ENCODE measurements around the gene GPR31.

GPR31 gene

DNA sequence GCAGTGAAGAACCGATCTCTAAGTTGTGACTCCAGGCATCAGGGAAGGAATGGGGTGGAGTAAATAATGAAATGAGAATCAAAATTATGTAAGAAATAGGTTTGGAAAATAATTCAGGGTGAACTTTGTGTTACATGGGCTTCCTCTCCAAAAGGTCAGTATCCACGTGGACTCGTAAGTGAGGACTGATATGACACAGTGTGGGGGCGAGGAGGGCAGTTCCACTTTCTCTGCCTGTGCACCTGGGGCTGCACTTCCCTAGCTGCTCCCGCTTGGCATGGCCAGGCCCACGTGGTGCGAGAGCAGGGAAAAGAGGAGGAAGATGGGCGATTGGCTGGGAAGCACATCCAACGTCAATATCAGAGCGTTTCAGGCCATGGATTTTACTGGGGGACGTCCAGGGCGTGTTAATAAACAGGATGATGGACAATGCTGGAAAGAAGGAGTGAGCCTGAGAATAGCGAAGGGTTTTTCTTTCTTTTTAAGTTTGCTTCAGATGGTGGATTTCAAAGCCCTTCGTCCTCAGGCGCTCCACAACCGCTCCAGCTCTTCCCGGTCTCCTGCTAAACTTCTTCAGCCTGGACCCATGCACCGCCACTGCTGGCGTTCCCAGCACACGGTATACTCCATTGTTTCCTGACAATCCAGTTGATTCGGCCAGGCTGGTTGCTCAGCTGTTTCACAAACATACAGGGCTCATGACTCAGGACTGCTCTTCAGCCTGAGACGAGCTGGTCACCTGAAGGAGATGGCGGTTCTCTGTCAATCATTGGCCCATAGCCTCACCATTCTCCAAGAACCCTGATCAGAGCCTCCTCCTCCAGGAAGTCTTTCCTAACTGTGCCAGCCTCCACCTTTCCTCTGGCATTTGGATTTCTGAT is 23.1 kb downstream of the GPR31 start:
- H3K27me3 ChIP-seq (ENCODE audit: insufficient read depth, low read length), result no peaks in the 10 kb centered on the region
- H3K9me3 ChIP-seq (ENCODE audit: low read length), result no peaks in the 10 kb centered on the region
- no peaks in the 10 kb centered on the region for H3F3A ChIP-seq (ENCODE audit: insufficient read depth, low read length)
- no peak overlapping the region for H3K4me2 ChIP-seq (ENCODE audit: low read length)
- peaks cover 17% of the 10 kb centered on the region for H3K4me1 ChIP-seq (ENCODE audit: insufficient read depth, low read length, severe bottlenecking)
- H3K79me2 ChIP-seq (ENCODE audit: insufficient read depth, low read length), result no peaks in the 10 kb centered on the region
- no peaks in the 10 kb centered on the region for H3K9me2 ChIP-seq (ENCODE audit: low read depth, low read length)
- no peak overlapping the region for H3K9ac ChIP-seq (ENCODE audit: low read length)
- no peaks in the 10 kb centered on the region for H4K20me1 ChIP-seq (ENCODE audit: insufficient read depth, low read length)
- no peak overlapping the region for H3K4me3 ChIP-seq (ENCODE audit: low read depth, low read length, poor library complexity, severe bottlenecking)
- no peak for TF ChIP-seq EZH2 (IDR thresholded peaks at IDR 0.05; ENCODE audit: borderline replicate concordance, low read length)
- TF ChIP-seq, protein P1, sequence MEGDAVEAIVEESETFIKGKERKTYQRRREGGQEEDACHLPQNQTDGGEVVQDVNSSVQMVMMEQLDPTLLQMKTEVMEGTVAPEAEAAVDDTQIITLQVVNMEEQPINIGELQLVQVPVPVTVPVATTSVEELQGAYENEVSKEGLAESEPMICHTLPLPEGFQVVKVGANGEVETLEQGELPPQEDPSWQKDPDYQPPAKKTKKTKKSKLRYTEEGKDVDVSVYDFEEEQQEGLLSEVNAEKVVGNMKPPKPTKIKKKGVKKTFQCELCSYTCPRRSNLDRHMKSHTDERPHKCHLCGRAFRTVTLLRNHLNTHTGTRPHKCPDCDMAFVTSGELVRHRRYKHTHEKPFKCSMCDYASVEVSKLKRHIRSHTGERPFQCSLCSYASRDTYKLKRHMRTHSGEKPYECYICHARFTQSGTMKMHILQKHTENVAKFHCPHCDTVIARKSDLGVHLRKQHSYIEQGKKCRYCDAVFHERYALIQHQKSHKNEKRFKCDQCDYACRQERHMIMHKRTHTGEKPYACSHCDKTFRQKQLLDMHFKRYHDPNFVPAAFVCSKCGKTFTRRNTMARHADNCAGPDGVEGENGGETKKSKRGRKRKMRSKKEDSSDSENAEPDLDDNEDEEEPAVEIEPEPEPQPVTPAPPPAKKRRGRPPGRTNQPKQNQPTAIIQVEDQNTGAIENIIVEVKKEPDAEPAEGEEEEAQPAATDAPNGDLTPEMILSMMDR (IDR thresholded peaks at IDR 0.05; ENCODE audit: low read length), result no peak
- H3K27ac ChIP-seq (ENCODE audit: low read depth, low read length, poor library complexity, severe bottlenecking), result no peak overlapping the region
- H2AFZ ChIP-seq (ENCODE audit: low read length), result no peak overlapping the region
- H3K36me3 ChIP-seq (ENCODE audit: insufficient read depth, low read length), result no peaks in the 10 kb centered on the region

DNA sequence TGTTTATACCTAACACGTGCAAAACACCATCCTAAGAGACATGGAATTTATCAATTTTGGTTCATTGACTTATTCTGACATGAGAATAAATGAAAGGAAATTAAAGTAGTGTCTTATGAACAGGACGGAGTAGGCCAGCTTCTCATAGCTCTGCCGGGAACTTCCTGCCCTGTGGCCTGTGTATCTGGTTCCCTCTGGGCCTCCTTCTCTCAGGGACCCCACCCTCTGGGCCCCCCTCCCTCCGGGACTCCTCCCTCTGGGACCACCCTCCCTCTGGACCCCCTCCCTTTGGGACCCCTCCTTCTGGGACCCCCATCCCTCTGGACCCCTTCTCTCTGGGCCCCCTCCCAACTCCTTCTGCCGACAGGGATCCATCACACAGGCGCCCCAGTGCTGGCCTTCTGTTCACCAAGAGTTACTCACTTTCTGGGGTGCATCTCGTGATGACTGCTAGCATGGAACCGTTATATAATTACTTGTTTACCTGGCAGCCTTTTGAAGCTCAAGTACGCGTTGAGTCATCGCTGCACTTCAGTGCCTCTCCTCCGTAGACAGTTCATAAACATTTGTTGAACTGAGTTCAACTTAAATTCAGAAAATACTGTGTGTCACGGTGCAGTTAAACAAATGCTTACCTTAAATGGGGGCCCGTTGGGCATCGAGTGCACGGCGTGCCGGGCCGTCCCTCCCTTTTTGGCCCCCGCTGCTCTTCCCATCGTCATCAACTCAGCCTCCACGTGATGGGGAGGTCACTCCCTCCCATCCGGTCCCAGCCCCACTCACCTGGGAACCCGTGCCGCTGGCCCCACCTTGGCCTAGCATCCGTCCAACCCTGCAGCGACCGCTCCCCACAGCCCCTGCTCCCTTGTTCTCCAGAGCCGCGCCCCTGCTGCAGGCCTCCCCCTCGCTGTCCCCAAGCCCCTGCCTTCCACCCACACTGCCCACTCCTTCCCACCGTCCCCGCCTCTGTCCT is 26.8 kb downstream of the GPR31 start:
- H3K4me1 ChIP-seq (ENCODE audit: insufficient read depth, low read length, severe bottlenecking), result peaks cover 17% of the 10 kb centered on the region
- H3K9me3 ChIP-seq (ENCODE audit: low read length), result no peaks in the 10 kb centered on the region
- no peak overlapping the region for H2AFZ ChIP-seq (ENCODE audit: low read length)
- H3K9me2 ChIP-seq (ENCODE audit: low read depth, low read length), result no peaks in the 10 kb centered on the region
- H3K9ac ChIP-seq (ENCODE audit: low read length), result no peak overlapping the region
- H3K4me3 ChIP-seq (ENCODE audit: low read depth, low read length, poor library complexity, severe bottlenecking), result no peak overlapping the region
- H3K79me2 ChIP-seq (ENCODE audit: insufficient read depth, low read length), result no peaks in the 10 kb centered on the region
- TF ChIP-seq EZH2 (IDR thresholded peaks at IDR 0.05; ENCODE audit: borderline replicate concordance, low read length), result no peak
- TF ChIP-seq, protein P1 (IDR thresholded peaks at IDR 0.05; ENCODE audit: low read length), result no peak
- H3K4me2 ChIP-seq (ENCODE audit: low read length), result no peak overlapping the region
- H3K36me3 ChIP-seq (ENCODE audit: insufficient read depth, low read length), result no peaks in the 10 kb centered on the region
- no peaks in the 10 kb centered on the region for H3F3A ChIP-seq (ENCODE audit: insufficient read depth, low read length)
- H4K20me1 ChIP-seq (ENCODE audit: insufficient read depth, low read length), result no peaks in the 10 kb centered on the region
- no peak overlapping the region for H3K27ac ChIP-seq (ENCODE audit: low read depth, low read length, poor library complexity, severe bottlenecking)
- 0 out of 2 replicates have a peak, but pooled peaks cover 4% of the 10 kb centered on the region for H3K27me3 ChIP-seq (ENCODE audit: insufficient read depth, low read length)

DNA sequence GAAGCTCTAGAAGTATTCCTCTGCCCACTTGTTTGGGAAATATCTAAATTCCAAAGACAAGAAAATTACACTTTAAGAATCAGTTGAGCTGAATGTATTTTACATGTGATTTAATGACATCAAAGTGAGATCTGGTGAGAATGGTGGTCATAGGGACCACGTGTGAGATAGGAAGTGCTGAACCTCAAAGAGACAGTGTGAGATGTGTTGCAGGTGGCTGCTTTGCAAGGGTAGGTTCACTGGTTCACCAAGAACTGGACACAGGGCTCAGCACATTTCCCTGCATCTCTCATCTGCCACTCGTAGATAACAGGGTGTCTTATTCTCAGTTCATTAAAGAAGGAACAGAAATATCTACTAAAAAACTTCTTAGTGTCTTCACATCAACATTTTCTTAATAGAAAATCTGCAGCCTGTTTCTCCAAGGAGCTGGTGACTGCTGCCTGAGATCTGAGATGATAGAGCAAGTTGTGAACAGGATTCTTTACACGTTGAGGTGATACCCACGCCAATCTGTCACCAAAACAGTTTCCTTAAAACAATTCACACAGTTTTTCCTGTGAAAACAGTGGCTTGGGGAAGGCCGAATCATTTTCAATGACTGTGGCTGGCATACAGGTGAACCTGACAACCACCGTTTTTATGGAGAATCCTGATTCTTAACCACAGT is 27.6 kb downstream of the GPR31 start:
- H3K27me3 ChIP-seq (ENCODE audit: insufficient read depth, low read length), result 0 out of 2 replicates have a peak, but pooled peaks cover 4% of the 10 kb centered on the region
- TF ChIP-seq, protein P1 (IDR thresholded peaks at IDR 0.05; ENCODE audit: low read length), result no peak
- TF ChIP-seq EZH2 (IDR thresholded peaks at IDR 0.05; ENCODE audit: borderline replicate concordance, low read length), result no peak
- no peaks in the 10 kb centered on the region for H3K36me3 ChIP-seq (ENCODE audit: insufficient read depth, low read length)
- no peak overlapping the region for H3K4me3 ChIP-seq (ENCODE audit: low read depth, low read length, poor library complexity, severe bottlenecking)
- no peak overlapping the region for H2AFZ ChIP-seq (ENCODE audit: low read length)
- H3K9me3 ChIP-seq (ENCODE audit: low read length), result no peaks in the 10 kb centered on the region
- H4K20me1 ChIP-seq (ENCODE audit: insufficient read depth, low read length), result no peaks in the 10 kb centered on the region
- H3K27ac ChIP-seq (ENCODE audit: low read depth, low read length, poor library complexity, severe bottlenecking), result no peak overlapping the region
- H3K4me2 ChIP-seq (ENCODE audit: low read length), result no peak overlapping the region
- peaks cover 17% of the 10 kb centered on the region for H3K4me1 ChIP-seq (ENCODE audit: insufficient read depth, low read length, severe bottlenecking)
- H3K79me2 ChIP-seq (ENCODE audit: insufficient read depth, low read length), result no peaks in the 10 kb centered on the region
- no peak overlapping the region for H3K9ac ChIP-seq (ENCODE audit: low read length)
- H3F3A ChIP-seq (ENCODE audit: insufficient read depth, low read length), result no peaks in the 10 kb centered on the region
- no peaks in the 10 kb centered on the region for H3K9me2 ChIP-seq (ENCODE audit: low read depth, low read length)

Measured in OCI-LY1 (cell line).